HepG2 (cell line): Measurements from ENCODE around the gene KRTAP5-6. TPM values are rescaled to one million over a fixed set of nuclear protein-coding genes. Genes with fewer than 3 reads are reported as not detected.

Experiments used
- ATAC-seq: fragments of 200-7000 bp; cut with Tn5 transposase; 3 replicates; pipeline ENCODE4 v1.9.1; 2020; ENCODE audit warnings: mild to moderate bottlenecking, moderate library complexity
- BruUV-seq: library from RNA; stranded (reverse); fragments of 400-500 nt; replicated peaks from 2 replicates; lab custom pipeline; 2021; lab: Mats Ljungman, UMichigan
- CTCF ChIA-PET: fragments of 300-600 bp; formaldehyde crosslinking; extraction: SDS; loops from one replicate; lab custom pipeline; 2021; ENCODE audit warnings: low total read pairs, inconsistent platforms, low intra/inter-chr PET ratio; lab: Yijun Ruan, JAX
- POLR2A ChIA-PET: fragments of 350-600 bp; sonication (Branson Sonifier 250); formaldehyde crosslinking; loops from one replicate; lab custom pipeline; 2020; ENCODE audit warnings: antibody characterized with exemption, inconsistent platforms; lab: Yijun Ruan, JAX
- DNase-seq: peaks from one replicate; pipeline ENCODE4 v3.0.0-alpha.2; 2015; ENCODE audit warnings: low spot score
- FAIRE-seq: peaks from 3 replicates; lab custom pipeline; 2011; peaks lifted over from hg19 to GRCh38; lab: Jason Lieb, UNC
- H2AFZ ChIP-seq: one replicate; pipeline ENCODE4 v1.6.1; 2011; ENCODE audit warnings: low read length, inconsistent platforms
- H3K27ac ChIP-seq: fragments of 300-600 bp; 3 replicates; pipeline ENCODE4 v1.8.0; 2011; ENCODE audit warnings: mixed run types, mild to moderate bottlenecking, mixed read lengths, low read length, inconsistent platforms; ENCODE audit not compliant: insufficient read depth; ENCODE audit errors: extremely low read length
- H3K27me3 ChIP-seq, 2 experiments: fragments of 200-600 bp in 1 of 2; 2 replicates in 1 of 2; 3 replicates in 1 of 2; pipeline versions ENCODE4 v1.6.0 to v1.8.0; 2011; ENCODE audit warnings: low read length in 2 of 2, mild to moderate bottlenecking in 2 of 2, moderate library complexity in 2 of 2, inconsistent platforms in 1 of 2; ENCODE audit not compliant: insufficient read depth in 2 of 2, control insufficient read depth in 1 of 2
- H3K36me3 ChIP-seq, 2 experiments: fragments of 200-600 bp in 1 of 2; replicated peaks in 1 of 2; 2 replicates in 1 of 2; 3 replicates in 1 of 2; pipeline versions ENCODE4 v1.5.1 to v1.8.0; 2011; ENCODE audit warnings: low read length in 2 of 2, inconsistent platforms in 1 of 2; ENCODE audit not compliant: insufficient read depth in 2 of 2, control insufficient read depth in 1 of 2
- H3K4me1 ChIP-seq: 2 replicates; pipeline ENCODE4 v1.5.1; 2012; ENCODE audit warnings: low read length, inconsistent platforms; ENCODE audit not compliant: insufficient read depth
- H3K4me2 ChIP-seq: 2 replicates; pipeline ENCODE4 v1.6.0; 2011; ENCODE audit warnings: low read depth, low read length, inconsistent platforms
- H3K4me3 ChIP-seq, 3 experiments: fragments of 200-600 bp in 1 of 3; sonication (generic), shearing (Covaris generic) in 1 of 3; replicated peaks in 1 of 3; 2 replicates each; pipeline ENCODE4 v1.5.1; 2011 to 2016; ENCODE audit warnings: low read length in 3 of 3, inconsistent platforms in 2 of 3, low read depth in 2 of 3, mild to moderate bottlenecking in 2 of 3, control low read depth in 1 of 3, mixed read lengths in 1 of 3; ENCODE audit not compliant: insufficient read depth in 1 of 3
- H3K79me2 ChIP-seq: one replicate; pipeline ENCODE4 v1.6.1; 2011; ENCODE audit warnings: low read length, inconsistent platforms; ENCODE audit not compliant: insufficient read depth
- H3K9ac ChIP-seq: 2 replicates; pipeline ENCODE4 v1.6.0; 2011; ENCODE audit warnings: mild to moderate bottlenecking, low read depth, low read length, inconsistent platforms; ENCODE audit not compliant: insufficient read depth
- H3K9me3 ChIP-seq: 2 replicates; pipeline ENCODE4 v1.5.1; 2012; ENCODE audit warnings: mild to moderate bottlenecking, low read length
- H4K20me1 ChIP-seq: 2 replicates; pipeline ENCODE4 v1.6.0; 2011; ENCODE audit warnings: inconsistent platforms, mild to moderate bottlenecking, low read length, moderate library complexity; ENCODE audit not compliant: insufficient read depth
- AKNA ChIP-seq: sonication (generic); formaldehyde crosslinking; IDR thresholded peaks from 2 replicates; pipeline ENCODE4 v1.4.0; 2020; ENCODE audit warnings: missing genetic modification reagents, borderline replicate concordance
- ARNT2 ChIP-seq: sonication (generic); formaldehyde crosslinking; IDR thresholded peaks from 2 replicates; pipeline ENCODE4 v1.8.0; 2022; ENCODE audit warnings: mild to moderate bottlenecking, low read depth, missing genetic modification reagents, moderate library complexity
- JUN ChIP-seq: sonication (generic); formaldehyde crosslinking; IDR thresholded peaks from 2 replicates; pipeline ENCODE4 v1.4.0; 2020; ENCODE audit warnings: mild to moderate bottlenecking, missing genetic modification reagents
- KMT2A ChIP-seq: sonication (generic); formaldehyde crosslinking; IDR thresholded peaks from 2 replicates; pipeline ENCODE4 v1.4.0; 2020; ENCODE audit warnings: missing genetic modification reagents
- MAF1 ChIP-seq: sonication (generic); formaldehyde crosslinking; IDR thresholded peaks from 2 replicates; pipeline ENCODE4 v1.5.0; 2020; ENCODE audit warnings: missing genetic modification reagents, borderline replicate concordance
- RBAK ChIP-seq: sonication (generic); formaldehyde crosslinking; IDR thresholded peaks from 2 replicates; pipeline ENCODE4 v1.5.1; 2020; ENCODE audit warnings: mild to moderate bottlenecking, missing genetic modification reagents
- REL ChIP-seq: sonication (generic); formaldehyde crosslinking; conservative IDR thresholded peaks from 2 replicates; pipeline ENCODE4 v1.8.0; 2022; ENCODE audit warnings: mild to moderate bottlenecking, missing genetic modification reagents, moderate library complexity
- SALL1 ChIP-seq: sonication (generic); formaldehyde crosslinking; IDR thresholded peaks from 2 replicates; pipeline ENCODE4 v1.8.0; 2022; ENCODE audit warnings: mild to moderate bottlenecking, missing genetic modification reagents
- THAP7 ChIP-seq: sonication (generic); formaldehyde crosslinking; IDR thresholded peaks from 2 replicates; pipeline ENCODE4 v1.8.1; 2023; ENCODE audit warnings: mild to moderate bottlenecking, missing genetic modification reagents
- TP53 ChIP-seq: sonication (generic); formaldehyde crosslinking; conservative IDR thresholded peaks from 2 replicates; pipeline ENCODE4 v1.4.0; 2020; ENCODE audit warnings: missing genetic modification reagents
- ZFP36 ChIP-seq: fragments of 150-350 bp; IDR thresholded peaks from 2 replicates; pipeline ENCODE4 v1.6.1; 2018; ENCODE audit warnings: borderline replicate concordance, low read length, low read depth; ENCODE audit not compliant: partially characterized antibody
- ZFP90 ChIP-seq: sonication (generic); formaldehyde crosslinking; IDR thresholded peaks from 2 replicates; pipeline ENCODE4 v1.8.0; 2022; ENCODE audit warnings: missing genetic modification reagents, mild to moderate bottlenecking, inconsistent platforms, borderline replicate concordance
- ZNF331 ChIP-seq: sonication (generic); formaldehyde crosslinking; IDR thresholded peaks from 2 replicates; pipeline ENCODE4 v1.4.0; 2020; ENCODE audit warnings: missing genetic modification reagents
- ZNF33B ChIP-seq: sonication (generic); formaldehyde crosslinking; IDR thresholded peaks from 2 replicates; pipeline ENCODE4 v1.5.1; 2020; ENCODE audit warnings: mild to moderate bottlenecking, missing genetic modification reagents
- ZNF768 ChIP-seq: sonication (generic); formaldehyde crosslinking; IDR thresholded peaks from 2 replicates; pipeline ENCODE4 v1.4.0; 2020; ENCODE audit warnings: missing genetic modification reagents
- WGBS: methylation state at CpG from one replicate; pipeline ENCODE4 v1.1.6; 2017; ENCODE audit warnings: low lambda C conversion rate; 5-methylcytosine and 5-hydroxymethylcytosine counted together
- in situ Hi-C: cut with HindIII; loops from 2 replicates; pipeline ENCODE4 v1.10.0; 2017; ENCODE audit warnings: low pct_unique_long_range_greater_than_20kb; ENCODE audit not compliant: extremely low pct_ligation_motif_present
- intact Hi-C: fragments of 100-400 bp; cut with micrococcal nuclease; formaldehyde crosslinking; loops from one replicate; pipeline ENCODE4 v1.10.0; 2022; ENCODE audit not compliant: unreplicated experiment
- polyA plus RNA-seq, 8 experiments: library from polyadenylated mRNA; depleted of rRNA in 3 of 8; stranded (reverse) in 7 of 8; unstranded in 1 of 8; fragments of >200 nt; fragmentation: Illumina TruSeq in 4 of 8; extraction: Trizol in 4 of 8; gene quantifications; 2 replicates each; pipeline versions ENCODE4 v1.2.1 to v1.2.3, GENCODE V29; 2011 to 2016; ENCODE audit warnings: low read depth in 4 of 8, missing spikeins in 1 of 8, mixed read lengths in 1 of 8; ENCODE audit not compliant: insufficient read depth in 1 of 8
- total RNA-seq, 5 experiments: library from RNA; depleted of rRNA; stranded (reverse); fragments of >200 nt; fragmentation: Illumina TruSeq; extraction: Trizol; gene quantifications; 2 replicates each; pipeline ENCODE4 v1.2.3, GENCODE V29; 2016; ENCODE audit warnings: low read depth in 1 of 5

KRTAP5-6 gene
- total and polyA plus RNA-seq, 2 of the 13 experiments (the other 11 are each of a cell fraction or from before 2014, with no cell fraction given) = not detected

- Histone ChIP-seq H3K9me3 (peaks cover 13% of the 10 kb centered on the region), H3K4me2 (no peak overlapping the region), H3K4me3 (no peak overlapping the region), H3K27ac (no peak overlapping the region), H3K9ac (no peak overlapping the region), H4K20me1 (no peaks in the 10 kb centered on the region), H2AFZ (no peak overlapping the region), H3K27me3 (peaks cover 0 to 53% of the 10 kb centered on the region in 2 experiments; a peak in 3 of 5 replicates), H3K4me1 (no peaks in the 10 kb centered on the region), H3K79me2 (no peaks in the 10 kb centered on the region), H3K36me3 (no peaks in the 10 kb centered on the region)
- ChIA-PET POLR2A (no interaction called here), CTCF (no interaction called here)
- DNase-seq (no peak), ATAC-seq (no peak), FAIRE-seq (no peak)
- intact Hi-C loops = no loop called here
- WGBS = 60% methylated on average over 10 of the region's 10 CpGs
- TF ChIP-seq REL (no peak), THAP7 (CRISPR knock-in tag) (no peak), MAF1 (CRISPR knock-in tag) (no peak), AKNA (CRISPR knock-in tag) (no peak), JUN (CRISPR knock-in tag) (no peak), KMT2A (no peak), ZFP36 (no peak), SALL1 (CRISPR knock-in tag) (no peak), ZNF331 (CRISPR knock-in tag) (no peak), ZNF33B (CRISPR knock-in tag) (no peak), TP53 (CRISPR knock-in tag) (no peak), ARNT2 (CRISPR knock-in tag) (no peak), RBAK (CRISPR knock-in tag) (no peak), ZFP90 (CRISPR knock-in tag) (no peak), ZNF768 (CRISPR knock-in tag) (no peak)
- in situ Hi-C loops = no loop called here
- BruUV-seq = no TSS peak
Measured at GRCh38 chr11:1738380-1738779, 41.4 kb downstream of the KRTAP5-6 start.
